ENCODE results near the gene CELF2.

The CELF2 gene

GRCh38 chr10:11262494-11263345, 245.0 kb downstream of the CELF2 start:
- no peak for DNase-seq (ENCODE audit: low read depth)
- in situ Hi-C loops (cut with HindIII; ENCODE audit: low sequenced_read_pairs): no loop called here
- TF ChIP-seq CTCF (IDR thresholded peaks at IDR 0.05; ENCODE audit: low read depth, low read length, missing control alignments): no peak
- no peak overlapping the region for H3K4me3 ChIP-seq (ENCODE audit: low read depth, low read length)

- no peak for TF ChIP-seq CTCF (IDR thresholded peaks at IDR 0.05; ENCODE audit: low read depth, low read length, missing control alignments)
- in situ Hi-C loops (cut with HindIII; ENCODE audit: low sequenced_read_pairs): no loop called here
Measured at GRCh38 chr10:11263767-11264166, 246.1 kb downstream of the CELF2 start.

GRCh38 chr10:11264296-11265048, 246.8 kb downstream of the CELF2 start:
- in situ Hi-C loops (cut with HindIII; ENCODE audit: low sequenced_read_pairs): no loop called here
- no peak for DNase-seq (ENCODE audit: low read depth)
- H3K4me3 ChIP-seq (ENCODE audit: low read depth, low read length): no peak overlapping the region
- TF ChIP-seq CTCF (IDR thresholded peaks at IDR 0.05; ENCODE audit: low read depth, low read length, missing control alignments): no peak

More at GRCh38 chr10:11263767-11264166, 246.1 kb downstream of the CELF2 start:
- no peak overlapping the region for H3K4me3 ChIP-seq (ENCODE audit: low read depth, low read length)
- DNase-seq (ENCODE audit: low read depth): no peak

- H3K4me3 ChIP-seq (ENCODE audit: low read depth, low read length): no peak overlapping the region
- in situ Hi-C loops (cut with HindIII; ENCODE audit: low sequenced_read_pairs): no loop called here
- no peak for DNase-seq (ENCODE audit: low read depth)
- TF ChIP-seq CTCF (IDR thresholded peaks at IDR 0.05; ENCODE audit: low read depth, low read length, missing control alignments): no peak
Measured at GRCh38 chr10:11265484-11265883, 247.8 kb downstream of the CELF2 start.

- in situ Hi-C loops (cut with HindIII; ENCODE audit: low sequenced_read_pairs): no loop called here
- TF ChIP-seq CTCF (IDR thresholded peaks at IDR 0.05; ENCODE audit: low read depth, low read length, missing control alignments): no peak
- DNase-seq (ENCODE audit: low read depth): no peak
- no peak overlapping the region for H3K4me3 ChIP-seq (ENCODE audit: low read depth, low read length)
Measured at GRCh38 chr10:11266426-11266825, 248.8 kb downstream of the CELF2 start.

GRCh38 chr10:11270135-11270857, 252.6 kb downstream of the CELF2 start:
- in situ Hi-C loops (cut with HindIII; ENCODE audit: low sequenced_read_pairs): no loop called here
- no peak overlapping the region for H3K4me3 ChIP-seq (ENCODE audit: low read depth, low read length)
- peak; percentile 98 for TF ChIP-seq CTCF (IDR thresholded peaks at IDR 0.05; ENCODE audit: low read depth, low read length, missing control alignments)
- DNase-seq (ENCODE audit: low read depth): peak; percentile 40
